HG02938 (cell line): ENCODE measurements around the gene PYCR2.

Source experiments
- ATAC-seq: cut with Tn5 transposase; IDR thresholded peaks from one replicate; pipeline ENCODE4 v1.9.1; 2021; ENCODE audit warnings: mild to moderate bottlenecking, moderate library complexity; ENCODE audit not compliant: unreplicated experiment

PYCR2 gene

DNA sequence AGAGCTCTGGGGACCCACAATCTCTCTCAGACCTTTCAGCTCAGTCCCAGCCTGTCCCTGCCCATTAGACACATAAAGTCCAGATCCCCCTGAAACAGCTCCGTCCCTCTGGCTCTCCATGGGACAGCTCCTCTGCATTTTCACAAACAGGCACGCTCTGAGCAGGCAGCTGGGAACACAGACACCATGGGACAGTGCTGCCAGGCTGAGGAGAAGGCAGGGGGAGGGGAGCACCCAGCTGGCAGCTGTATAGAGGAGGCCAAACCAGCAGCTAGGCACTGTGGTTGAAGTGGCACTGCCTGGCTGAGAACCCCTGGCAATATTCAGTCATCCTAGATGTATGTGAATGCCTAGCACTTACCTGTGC, 43.8 kb downstream of the PYCR2 start:
- ATAC-seq = no peak

DNA sequence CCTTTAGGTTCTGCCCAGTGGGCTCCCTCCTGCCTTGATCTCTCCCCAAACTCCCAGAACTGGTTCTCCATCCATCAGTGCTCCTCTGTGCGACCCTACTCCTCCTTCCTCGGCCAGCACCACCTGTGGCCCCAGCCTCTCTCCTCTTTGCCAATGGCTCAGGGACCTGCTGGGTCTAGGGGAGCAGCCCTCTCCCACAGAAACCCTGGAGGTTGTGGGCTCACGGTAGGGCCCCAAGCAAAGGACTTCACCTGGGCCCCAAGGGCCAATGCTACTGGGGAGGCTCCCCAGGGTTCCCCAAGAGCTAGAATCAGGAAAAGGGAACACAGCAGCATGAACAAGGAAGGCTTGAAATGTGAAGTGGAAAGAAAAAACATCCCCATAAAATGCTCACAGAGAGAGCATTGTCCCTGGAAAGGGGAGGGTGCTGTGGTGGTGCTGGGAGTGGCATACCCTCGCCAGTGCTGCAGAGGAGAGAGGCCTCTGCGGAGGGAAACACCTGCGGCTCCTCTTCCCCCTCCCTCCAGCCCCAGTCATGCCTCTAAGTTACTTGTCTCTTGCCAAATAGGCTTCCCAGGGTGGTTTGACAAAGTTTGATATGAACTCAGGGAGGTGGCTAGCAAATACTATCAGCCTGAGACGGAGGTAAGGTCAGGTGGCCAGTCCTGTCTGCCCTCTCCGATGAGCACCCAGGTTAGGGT, 44.4 kb downstream of the PYCR2 start:
- no peak for ATAC-seq

DNA sequence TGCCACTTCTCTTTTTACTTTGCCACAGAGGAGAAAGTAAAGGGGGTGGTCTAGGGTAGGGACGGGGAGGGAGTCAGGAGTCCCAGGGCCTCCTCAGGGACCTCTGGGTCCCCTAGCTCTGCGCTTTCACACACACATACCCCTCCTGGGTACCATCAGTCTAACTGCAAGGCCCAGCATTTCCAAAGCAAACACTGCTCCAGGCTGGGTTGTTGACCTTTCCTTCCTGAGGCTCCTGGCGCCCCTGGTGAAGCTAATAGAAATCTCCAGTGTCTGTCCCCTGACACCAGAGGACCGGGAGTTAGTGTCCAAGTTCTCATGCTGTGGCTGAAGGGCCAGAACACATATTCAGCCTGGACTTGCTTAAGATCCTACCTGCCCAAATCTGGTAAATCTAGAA, 45.8 kb downstream of the PYCR2 start:
- ATAC-seq = no peak

DNA sequence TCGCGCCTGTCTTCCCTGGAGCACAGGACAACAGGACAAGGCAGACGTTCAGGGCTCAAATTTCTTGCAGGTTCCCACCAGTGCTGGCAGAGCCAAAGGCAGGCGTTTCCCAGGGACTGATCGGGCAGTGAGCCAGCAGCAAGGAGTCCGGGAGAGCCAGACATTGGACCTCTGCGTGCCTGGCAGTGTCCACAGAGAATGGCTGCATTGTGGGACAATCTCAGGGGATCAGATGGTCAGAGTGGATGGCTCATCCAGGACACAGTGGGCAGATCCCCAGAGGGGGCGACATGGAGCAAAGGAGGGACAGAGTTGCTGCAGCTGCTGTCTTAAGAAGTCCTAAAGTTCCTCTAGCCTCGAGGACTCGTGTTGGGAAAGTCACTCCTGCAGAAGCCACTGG, 46.5 kb downstream of the PYCR2 start:
- no peak for ATAC-seq

DNA sequence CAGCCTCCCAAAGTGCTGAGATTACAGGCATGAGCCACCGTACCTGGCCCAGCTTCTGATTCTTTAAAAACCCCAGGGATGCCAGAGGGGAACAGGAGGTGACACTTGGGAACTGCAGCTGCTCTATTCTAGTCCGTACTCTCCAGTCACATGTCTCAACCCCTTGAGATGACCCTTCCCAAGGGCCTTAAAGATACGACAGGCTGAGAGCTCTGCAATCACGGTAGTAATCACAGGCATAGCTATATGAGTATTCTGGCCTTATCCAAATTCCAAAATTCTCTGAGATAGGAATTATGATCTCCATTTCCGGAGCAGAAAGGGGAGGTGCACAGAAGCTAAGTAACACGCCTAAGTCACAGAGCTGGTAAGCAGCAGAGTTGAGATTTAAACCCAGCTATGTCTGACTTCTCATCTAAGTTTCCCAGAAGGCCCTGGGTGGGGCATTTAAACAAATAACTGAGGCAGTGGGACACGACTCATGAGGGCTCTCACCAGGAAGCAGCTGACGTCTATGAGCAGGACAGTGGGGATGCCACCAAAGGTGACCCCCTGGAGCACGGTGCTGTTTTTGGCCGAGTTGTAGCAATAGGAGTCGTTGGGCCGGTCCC, 47.0 kb downstream of the PYCR2 start:
- no peak for ATAC-seq

DNA sequence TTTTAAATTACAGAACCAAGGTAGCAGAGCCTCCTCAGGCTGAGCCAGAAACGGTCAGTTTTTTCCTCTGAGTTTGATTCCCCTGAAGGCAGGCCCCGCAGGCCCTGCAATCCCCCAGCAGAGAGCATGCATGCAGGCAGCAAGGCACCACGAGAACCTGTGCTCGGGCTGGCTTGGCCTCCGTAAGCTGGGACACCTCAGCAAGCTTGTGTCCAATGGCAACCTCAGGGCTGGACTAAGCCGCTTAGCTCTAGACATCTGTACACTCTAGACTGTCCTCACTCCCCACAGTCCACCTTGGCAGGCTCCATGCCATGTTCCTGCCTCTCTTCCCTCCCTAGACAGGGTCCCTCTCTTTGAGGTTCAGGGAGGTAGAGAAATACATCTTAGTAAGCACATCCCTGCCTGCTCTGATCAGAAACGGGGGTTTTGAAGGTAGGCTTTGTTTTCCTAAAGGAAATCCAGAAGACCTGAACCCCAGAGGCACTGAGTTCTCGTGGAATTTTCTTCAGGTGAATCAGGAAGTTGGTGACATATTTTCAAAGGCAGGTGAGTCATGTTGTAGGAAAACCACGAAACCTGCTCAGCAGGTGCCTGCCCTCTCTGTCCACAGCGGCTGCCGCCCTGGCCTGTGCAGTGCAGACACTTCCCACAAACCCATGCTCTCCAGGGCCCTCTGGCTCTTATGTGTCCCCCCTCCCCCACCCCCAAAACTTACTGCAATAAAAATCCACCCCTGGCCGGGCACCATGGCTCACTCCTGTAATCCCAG, 48.8 kb downstream of the PYCR2 start:
- no peak for ATAC-seq

DNA sequence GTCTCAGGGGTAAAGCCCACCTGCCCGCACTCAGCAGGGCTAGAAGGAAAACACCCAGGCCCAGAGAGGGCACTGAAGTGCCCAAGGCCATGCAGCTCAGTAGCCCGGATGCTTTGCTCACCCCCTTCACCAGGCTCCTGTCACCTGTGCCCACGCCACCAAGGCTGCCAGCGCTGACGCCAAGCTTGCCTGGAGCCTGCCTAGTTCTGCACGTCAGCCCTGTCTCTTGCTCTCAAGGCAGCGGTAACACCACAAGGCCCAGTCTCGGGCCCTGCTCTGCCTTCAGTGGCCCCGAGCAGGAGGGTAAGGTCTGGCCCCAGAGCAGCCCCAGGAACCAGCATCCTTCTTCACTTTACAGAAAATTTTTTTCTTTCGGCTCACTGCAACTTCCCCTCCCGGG, 49.6 kb downstream of the PYCR2 start:
- no peak for ATAC-seq

DNA sequence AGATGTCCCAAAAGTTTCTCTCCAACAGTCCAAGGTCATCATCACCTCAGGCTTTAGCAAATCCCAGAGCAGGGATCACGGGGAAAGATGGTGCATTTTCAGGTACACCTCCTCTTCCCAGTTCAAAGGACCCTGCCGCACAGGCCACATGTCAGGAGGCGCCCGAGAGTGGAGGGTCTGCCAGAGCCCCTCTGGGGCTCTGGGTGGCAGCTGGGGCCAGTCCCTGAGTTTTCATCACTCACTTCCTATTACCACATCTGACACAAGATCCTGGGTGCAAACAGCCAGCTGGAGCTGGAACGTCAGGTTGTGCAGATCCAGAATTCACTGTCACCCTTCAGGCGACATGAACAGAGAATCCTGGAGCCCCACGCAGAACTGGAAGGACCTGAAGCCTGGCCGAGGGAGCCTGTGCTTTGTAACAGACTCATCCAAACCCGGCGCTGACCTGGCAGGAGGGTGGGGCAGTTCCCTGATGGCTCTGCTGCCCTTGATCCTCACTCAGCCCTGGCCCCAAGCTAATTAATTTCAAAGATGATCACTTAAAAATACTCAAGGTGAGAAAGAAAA, 50.7 kb downstream of the PYCR2 start:
- ATAC-seq = no peak

DNA sequence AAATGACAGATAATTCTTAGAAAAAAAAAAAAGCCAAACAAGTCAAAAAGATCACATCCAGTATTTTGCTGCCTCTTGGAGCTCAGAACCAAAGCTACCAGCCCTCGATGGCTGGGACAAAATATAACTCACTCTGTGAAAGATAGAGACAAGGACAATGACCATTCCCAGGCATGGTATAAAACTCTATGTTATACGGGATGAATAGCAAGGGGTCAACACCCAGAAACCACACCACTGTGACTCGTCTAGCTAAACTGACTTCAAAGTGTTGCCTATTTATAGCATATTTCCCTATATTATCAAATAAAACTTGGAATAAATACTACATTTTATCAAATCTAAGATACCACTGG, 52.0 kb downstream of the PYCR2 start:
- no peak for ATAC-seq

DNA sequence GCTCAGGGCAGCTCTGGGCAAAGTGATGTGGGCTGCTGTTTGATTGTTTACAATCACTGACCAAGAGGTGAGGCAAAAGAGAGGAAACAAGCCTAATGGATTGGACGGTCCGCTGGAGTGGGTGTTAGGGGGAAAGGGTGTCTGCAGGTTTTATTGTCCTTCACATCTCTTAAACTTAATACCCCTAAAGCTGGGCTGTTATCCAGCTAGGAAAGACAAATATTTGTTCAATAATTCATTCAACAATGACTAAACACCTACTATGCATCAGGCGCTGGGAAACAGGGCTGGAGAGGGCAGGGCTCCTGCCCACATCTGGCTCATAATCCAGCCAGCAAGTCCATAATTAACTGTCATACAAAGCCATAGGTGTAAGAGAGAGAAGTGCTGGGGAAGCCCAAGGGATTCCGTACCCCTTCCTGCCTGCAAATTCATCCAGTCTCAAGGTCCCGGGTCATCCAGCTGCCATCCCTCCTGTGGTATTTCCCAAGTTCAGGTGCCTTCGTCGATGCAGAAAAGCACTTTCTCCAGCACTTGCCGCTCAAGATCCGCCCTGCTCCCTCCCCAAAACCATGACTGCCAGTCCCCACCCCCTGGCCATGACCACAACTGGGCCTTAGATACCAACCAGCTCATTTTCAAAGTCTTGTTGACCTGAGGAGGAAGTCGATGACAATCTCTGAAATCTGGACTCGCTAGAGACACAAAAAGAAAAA, 52.5 kb downstream of the PYCR2 start:
- ATAC-seq = no peak

DNA sequence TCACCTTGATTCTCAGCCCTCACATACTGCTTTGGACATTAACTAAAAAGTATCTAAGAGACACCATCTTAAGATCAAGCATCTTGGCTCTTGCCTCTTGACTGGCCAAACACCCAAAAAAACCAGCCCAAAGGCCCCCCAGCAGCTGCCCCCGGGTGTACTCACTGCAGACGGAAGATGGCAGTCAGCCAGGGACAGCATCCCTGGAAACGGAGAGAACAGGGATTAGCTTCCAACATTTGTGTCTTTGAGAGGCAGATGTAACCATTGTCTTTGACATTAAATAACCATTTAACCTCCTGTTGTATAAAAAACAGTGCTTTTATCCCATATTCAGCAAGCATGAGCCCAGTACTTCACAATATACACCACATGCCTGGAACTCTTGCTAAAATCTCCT, 53.1 kb downstream of the PYCR2 start:
- no peak for ATAC-seq
